WI38 (cell line): ENCODE results near the gene ZNFX1.

Experiments used
- H3K4me3 ChIP-seq: 2 replicates; pipeline ENCODE4 v1.5.1; 2011; ENCODE audit warnings: low read depth, mild to moderate bottlenecking, control low read depth, low read length
- TF ChIP-seq, protein P1 (sequence below): IDR thresholded peaks from 2 replicates; pipeline ENCODE4 v1.5.1; 2012; ENCODE audit warnings: low read depth, mild to moderate bottlenecking, control low read depth, low read length

Gene ZNFX1

DNA sequence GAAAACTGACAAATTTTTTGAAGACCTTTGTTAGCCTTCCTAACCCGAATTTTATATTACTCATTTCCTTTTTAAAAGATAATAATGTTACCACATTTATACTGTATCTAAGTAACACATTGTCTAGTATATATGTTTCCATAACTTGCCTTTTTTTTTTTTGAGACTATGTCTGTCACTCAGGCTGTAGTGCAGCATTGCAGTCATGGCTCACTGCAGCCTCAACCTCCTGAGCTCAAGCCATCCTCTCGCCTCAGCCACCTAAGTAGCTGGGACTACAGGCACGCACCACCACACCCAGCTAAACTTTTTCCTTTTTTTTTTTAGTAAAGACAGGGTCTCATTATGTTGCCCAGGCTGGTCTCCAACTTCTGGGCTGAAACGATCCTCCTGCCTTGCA is 18.6 kb downstream of the ZNFX1 start:
- H3K4me3 ChIP-seq = no peak overlapping the region
- TF ChIP-seq, protein P1, sequence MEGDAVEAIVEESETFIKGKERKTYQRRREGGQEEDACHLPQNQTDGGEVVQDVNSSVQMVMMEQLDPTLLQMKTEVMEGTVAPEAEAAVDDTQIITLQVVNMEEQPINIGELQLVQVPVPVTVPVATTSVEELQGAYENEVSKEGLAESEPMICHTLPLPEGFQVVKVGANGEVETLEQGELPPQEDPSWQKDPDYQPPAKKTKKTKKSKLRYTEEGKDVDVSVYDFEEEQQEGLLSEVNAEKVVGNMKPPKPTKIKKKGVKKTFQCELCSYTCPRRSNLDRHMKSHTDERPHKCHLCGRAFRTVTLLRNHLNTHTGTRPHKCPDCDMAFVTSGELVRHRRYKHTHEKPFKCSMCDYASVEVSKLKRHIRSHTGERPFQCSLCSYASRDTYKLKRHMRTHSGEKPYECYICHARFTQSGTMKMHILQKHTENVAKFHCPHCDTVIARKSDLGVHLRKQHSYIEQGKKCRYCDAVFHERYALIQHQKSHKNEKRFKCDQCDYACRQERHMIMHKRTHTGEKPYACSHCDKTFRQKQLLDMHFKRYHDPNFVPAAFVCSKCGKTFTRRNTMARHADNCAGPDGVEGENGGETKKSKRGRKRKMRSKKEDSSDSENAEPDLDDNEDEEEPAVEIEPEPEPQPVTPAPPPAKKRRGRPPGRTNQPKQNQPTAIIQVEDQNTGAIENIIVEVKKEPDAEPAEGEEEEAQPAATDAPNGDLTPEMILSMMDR = no peak

- TF ChIP-seq, protein P1 = no peak
- H3K4me3 ChIP-seq = no peak overlapping the region
Measured at GRCh38 chr20:49256261-49256660, 21.6 kb downstream of the ZNFX1 start.

GRCh38 chr20:49252556-49253350 is 25.1 kb downstream of the ZNFX1 start:
- H3K4me3 ChIP-seq = no peak overlapping the region
- TF ChIP-seq, protein P1 = no peak

- no peak overlapping the region for H3K4me3 ChIP-seq
- TF ChIP-seq, protein P1 = no peak
Measured at GRCh38 chr20:49248879-49249665, 28.8 kb downstream of the ZNFX1 start.

DNA sequence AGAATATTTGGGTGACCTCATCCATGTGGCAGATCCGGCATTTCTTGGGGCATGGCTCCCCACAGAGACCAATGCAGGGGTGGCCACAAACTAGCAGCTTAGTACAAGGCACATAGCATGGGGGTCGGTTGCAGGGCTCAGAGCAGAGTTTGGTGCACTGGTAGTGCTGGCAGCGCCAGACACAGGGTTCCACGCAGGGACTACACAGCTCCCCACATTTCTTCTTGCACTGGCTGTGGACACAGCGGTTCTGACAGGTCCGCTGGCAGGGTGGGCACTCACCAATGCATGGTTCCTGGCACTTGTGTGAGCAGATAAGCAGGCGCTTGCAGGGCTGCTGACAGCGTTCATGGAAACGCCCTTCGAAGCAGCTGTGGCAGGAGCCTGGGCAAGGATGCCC is 29.6 kb downstream of the ZNFX1 start:
- TF ChIP-seq, protein P1 = no peak
- no peak overlapping the region for H3K4me3 ChIP-seq

GRCh38 chr20:49247792-49248191 is 30.1 kb downstream of the ZNFX1 start:
- TF ChIP-seq, protein P1 = no peak
- no peak overlapping the region for H3K4me3 ChIP-seq

DNA sequence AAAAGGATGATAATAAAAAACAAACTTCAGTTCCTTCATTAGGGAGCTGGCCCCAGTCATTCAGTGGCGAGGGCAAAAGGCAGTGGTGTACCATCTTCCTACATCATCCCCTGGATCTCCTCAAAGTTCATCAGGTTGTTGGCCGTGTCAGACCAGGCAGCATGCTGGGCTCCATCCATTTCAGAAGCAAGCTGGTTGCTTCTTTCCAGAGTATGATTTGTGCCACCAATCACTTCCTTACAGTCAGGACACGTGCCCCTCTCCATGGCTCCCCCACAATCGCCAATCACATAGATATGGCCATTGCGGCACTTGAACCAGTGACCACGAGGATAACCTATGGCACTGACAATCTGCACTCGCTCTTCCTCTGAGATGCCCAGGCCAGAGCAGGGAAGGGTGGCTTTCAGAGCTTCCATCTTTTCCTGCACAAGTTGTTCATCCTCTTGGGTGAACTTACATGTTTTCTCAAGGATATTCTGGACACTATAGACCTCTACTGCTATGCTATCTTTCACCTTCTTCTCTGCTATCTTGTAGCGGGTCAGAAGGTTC is 30.6 kb downstream of the ZNFX1 start:
- TF ChIP-seq, protein P1 = no peak
- no peak overlapping the region for H3K4me3 ChIP-seq
